HG03097 (cell line): Measurements from ENCODE around the gene ULK4.
"Not testable (repeated sequence)": the region's sequence is repeated elsewhere in the genome, so short reads cannot be mapped to it uniquely, and the experiment has no call there.

ENCODE experiments used
- ATAC-seq: cut with Tn5 transposase; IDR thresholded peaks from one replicate; pipeline ENCODE4 v1.9.1; 2021; ENCODE audit not compliant: unreplicated experiment, low FRiP score

The ULK4 gene

GRCh38 chr3:41961751-41962679 lies at the start of gene ULK4:
ULK4 (minus strand) TSS chr3:41962103; CDS start chr3:41954759, 7,344 bp downstream.
- ATAC-seq: peak; percentile 92

- ATAC-seq: no peak
Observed at GRCh38 chr3:42010530-42010929, 48.6 kb upstream of the ULK4 start.

GRCh38 chr3:42009456-42009855 lies 47.6 kb upstream of the ULK4 start:
- no peak for ATAC-seq

- ATAC-seq: no peak
Observed at GRCh38 chr3:42007785-42008184, 45.9 kb upstream of the ULK4 start.

- ATAC-seq: no peak
Observed at GRCh38 chr3:42005401-42005800, 43.5 kb upstream of the ULK4 start.

- ATAC-seq: no peak
Observed at GRCh38 chr3:42002790-42003189, 40.9 kb upstream of the ULK4 start.

GRCh38 chr3:42001777-42002176 lies 39.9 kb upstream of the ULK4 start:
- ATAC-seq: no peak

GRCh38 chr3:41999909-42000308 lies 38.0 kb upstream of the ULK4 start:
- no peak for ATAC-seq

- ATAC-seq: no peak
Observed at GRCh38 chr3:41997702-41998550, 36.0 kb upstream of the ULK4 start.

- ATAC-seq: no peak
Observed at GRCh38 chr3:41991437-41991836, 29.5 kb upstream of the ULK4 start.

GRCh38 chr3:41989518-41989917 lies 27.6 kb upstream of the ULK4 start:
- no peak for ATAC-seq

- ATAC-seq: no peak
Observed at GRCh38 chr3:41987627-41988026, 25.7 kb upstream of the ULK4 start.

GRCh38 chr3:41986561-41986960 lies 24.7 kb upstream of the ULK4 start:
- no peak for ATAC-seq

GRCh38 chr3:41985018-41985417 lies 23.1 kb upstream of the ULK4 start:
- ATAC-seq: no peak

- ATAC-seq: not testable (repeated sequence)
Observed at GRCh38 chr3:41983091-41983490, 21.2 kb upstream of the ULK4 start.

GRCh38 chr3:41977401-41977800 lies 15.5 kb upstream of the ULK4 start:
- ATAC-seq: not testable (repeated sequence)

- ATAC-seq: no peak
Observed at GRCh38 chr3:41975416-41976103, 13.7 kb upstream of the ULK4 start.

GRCh38 chr3:41974223-41974622 lies 12.3 kb upstream of the ULK4 start:
- no peak for ATAC-seq

- ATAC-seq: no peak
Observed at GRCh38 chr3:41972802-41973201, 10.9 kb upstream of the ULK4 start.

GRCh38 chr3:41966206-41966605 lies 4.3 kb upstream of the ULK4 start:
- ATAC-seq: no peak

- ATAC-seq: no peak
Observed at GRCh38 chr3:41963823-41964222, 1.9 kb upstream of the ULK4 start.
